B cell (primary cell): ENCODE measurements around the gene KIAA1217.

Experiments
- EZH2 ChIP-seq: IDR thresholded peaks from 2 replicates; pipeline ENCODE4 v1.6.1; 2012; ENCODE audit warnings: borderline replicate concordance, low read depth, mild to moderate bottlenecking, moderate library complexity, low read length; ENCODE audit not compliant: insufficient read depth, poor library complexity, severe bottlenecking
- TF ChIP-seq, protein P1 (sequence below): fragments of 200-600 bp; IDR thresholded peaks from one replicate; pipeline ENCODE4 v1.8.0; 2022; ENCODE audit warnings: antibody characterized with exemption, mild to moderate bottlenecking

GRCh38 chr10:24344695-24345463 is 135.9 kb downstream of the KIAA1217 start:
- no peak for TF ChIP-seq EZH2
- TF ChIP-seq, protein P1, sequence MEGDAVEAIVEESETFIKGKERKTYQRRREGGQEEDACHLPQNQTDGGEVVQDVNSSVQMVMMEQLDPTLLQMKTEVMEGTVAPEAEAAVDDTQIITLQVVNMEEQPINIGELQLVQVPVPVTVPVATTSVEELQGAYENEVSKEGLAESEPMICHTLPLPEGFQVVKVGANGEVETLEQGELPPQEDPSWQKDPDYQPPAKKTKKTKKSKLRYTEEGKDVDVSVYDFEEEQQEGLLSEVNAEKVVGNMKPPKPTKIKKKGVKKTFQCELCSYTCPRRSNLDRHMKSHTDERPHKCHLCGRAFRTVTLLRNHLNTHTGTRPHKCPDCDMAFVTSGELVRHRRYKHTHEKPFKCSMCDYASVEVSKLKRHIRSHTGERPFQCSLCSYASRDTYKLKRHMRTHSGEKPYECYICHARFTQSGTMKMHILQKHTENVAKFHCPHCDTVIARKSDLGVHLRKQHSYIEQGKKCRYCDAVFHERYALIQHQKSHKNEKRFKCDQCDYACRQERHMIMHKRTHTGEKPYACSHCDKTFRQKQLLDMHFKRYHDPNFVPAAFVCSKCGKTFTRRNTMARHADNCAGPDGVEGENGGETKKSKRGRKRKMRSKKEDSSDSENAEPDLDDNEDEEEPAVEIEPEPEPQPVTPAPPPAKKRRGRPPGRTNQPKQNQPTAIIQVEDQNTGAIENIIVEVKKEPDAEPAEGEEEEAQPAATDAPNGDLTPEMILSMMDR, result no peak
